ENCODE measurements around the gene GATC.
"Not testable (repeated sequence)": the region's sequence is repeated elsewhere in the genome, so short reads cannot be mapped to it uniquely, and the experiment has no call there.

GATC gene

DNA sequence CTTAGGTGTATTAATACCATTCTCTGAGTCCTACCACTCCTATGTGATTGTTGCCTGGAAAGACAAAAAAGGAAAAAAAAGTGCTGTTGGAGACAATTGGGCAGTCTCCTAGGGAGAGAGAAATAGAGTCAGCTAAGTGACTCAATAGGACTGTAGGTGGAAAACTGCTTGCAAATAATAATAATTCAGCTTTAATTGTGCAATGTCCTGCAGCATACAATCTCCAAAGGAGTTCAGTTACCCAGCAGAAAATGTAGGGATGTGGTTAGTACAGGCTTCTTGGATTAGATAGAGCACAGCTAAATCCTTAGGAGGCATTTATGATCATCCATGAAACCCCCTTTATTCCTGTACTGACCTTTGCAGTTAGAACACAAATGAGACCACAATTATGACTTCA is 26.3 kb downstream of the GATC start:
- FAIRE-seq: no peak

DNA sequence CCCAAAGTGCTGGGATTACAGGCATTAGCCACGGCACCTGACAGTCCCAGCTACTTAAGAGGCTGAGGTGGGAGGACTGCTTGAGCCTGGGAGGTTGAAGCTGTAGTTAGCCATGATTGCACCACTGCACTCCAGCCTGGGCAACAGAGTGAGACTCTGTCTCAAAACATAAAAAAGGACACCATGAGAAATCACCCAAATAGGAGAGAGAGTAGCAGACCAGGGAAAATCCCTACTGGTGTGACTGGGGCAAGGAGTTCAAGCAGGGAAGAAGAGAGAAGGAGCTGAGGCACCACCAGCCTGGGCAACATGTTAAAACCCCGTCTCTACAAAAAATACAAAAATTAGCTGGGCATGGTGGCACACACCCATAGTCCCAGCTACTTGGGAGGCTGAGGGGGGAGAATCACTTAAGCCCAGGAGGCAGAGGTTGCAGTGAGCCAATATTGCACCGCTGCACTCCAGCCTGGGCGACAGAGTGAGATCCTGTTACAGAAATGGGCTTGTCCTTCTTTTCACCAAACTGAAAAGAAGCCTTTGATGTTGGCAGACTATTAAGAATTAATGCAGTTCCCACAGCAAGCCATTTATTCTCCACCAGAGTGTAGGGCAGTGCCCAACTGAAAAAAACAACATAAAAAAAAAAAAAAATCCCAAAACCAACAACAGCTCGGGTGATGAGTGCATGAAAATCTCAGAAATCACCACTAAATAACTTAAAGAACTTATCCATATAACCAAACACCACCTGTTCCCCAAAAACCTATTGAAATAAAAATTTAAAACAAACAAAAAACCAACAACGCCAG is 27.8 kb downstream of the GATC start:
- FAIRE-seq: no peak

DNA sequence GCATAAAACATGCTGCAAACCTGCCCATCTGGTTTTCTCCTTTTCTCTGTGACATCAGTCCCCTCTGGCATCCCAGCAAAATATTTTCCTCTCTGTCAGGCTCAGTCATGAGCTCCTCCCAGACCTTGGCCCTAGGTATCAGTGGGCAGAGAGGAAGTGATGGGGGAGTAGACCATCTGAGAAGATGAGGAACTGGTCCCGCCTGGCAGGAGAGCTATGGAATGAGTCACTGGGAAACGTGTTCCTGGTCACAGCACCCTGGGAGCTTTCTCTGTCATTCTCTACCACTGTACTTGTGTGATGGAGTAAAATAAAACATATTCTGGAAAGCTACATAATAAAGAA is 28.3 kb downstream of the GATC start:
- no peak for FAIRE-seq

DNA sequence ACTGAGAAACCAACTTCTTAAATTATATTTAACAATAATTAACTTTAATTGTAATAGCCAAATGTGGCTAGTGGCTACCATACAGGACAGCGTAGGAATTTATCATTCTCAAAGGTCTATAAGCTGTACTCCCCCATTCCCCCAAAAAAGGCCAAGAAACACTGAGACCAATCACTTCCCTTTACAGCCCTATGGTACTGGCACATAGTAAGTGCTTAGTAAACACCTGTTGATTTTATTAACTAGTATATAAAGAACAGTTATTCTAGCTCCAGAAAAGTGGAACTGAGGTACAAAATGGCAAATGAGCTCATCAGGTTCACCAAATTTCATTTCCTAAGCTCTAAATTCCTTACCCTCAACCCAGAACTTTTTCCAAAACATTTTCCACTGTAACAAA is 29.4 kb downstream of the GATC start:
- FAIRE-seq: no peak

DNA sequence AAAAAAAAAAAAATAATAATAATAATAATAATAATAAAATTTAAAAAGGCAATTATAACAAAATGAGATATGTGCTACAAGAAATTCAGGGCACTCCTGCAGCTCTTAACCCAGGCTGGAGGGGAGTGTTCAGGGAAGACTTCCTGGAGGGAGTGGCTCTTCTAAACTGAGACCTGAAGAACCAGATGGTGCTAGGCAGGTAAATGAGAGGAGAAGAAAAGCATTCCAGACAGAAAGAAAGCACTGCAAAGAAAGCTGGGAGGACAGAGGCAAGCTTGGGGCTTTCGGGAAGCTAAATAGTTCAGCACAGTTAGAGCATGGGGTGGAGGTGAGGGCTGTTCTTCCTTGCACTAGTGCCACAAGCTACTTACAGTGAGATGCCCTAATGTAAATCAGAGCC is 33.2 kb downstream of the GATC start:
- no peak for FAIRE-seq

DNA sequence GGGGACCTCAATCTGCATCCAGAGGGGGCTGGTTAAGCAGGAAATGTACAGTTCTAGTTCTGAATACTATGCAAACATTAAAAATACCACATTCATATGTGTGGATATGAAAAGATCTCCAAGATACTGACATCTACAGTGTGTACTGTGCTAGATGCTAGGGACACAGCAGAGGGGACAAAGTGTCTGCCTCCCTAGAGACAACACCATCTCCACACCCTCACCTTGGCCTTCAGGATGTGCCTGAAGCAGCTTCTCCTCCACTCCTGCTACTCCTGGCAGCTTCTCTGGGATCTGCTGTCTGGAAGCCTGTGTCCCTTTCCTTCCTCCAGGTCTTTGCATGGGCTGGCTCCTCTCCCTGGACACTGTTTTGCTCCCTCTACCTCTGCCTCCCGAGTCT is 34.0 kb downstream of the GATC start:
- no peak for FAIRE-seq

DNA sequence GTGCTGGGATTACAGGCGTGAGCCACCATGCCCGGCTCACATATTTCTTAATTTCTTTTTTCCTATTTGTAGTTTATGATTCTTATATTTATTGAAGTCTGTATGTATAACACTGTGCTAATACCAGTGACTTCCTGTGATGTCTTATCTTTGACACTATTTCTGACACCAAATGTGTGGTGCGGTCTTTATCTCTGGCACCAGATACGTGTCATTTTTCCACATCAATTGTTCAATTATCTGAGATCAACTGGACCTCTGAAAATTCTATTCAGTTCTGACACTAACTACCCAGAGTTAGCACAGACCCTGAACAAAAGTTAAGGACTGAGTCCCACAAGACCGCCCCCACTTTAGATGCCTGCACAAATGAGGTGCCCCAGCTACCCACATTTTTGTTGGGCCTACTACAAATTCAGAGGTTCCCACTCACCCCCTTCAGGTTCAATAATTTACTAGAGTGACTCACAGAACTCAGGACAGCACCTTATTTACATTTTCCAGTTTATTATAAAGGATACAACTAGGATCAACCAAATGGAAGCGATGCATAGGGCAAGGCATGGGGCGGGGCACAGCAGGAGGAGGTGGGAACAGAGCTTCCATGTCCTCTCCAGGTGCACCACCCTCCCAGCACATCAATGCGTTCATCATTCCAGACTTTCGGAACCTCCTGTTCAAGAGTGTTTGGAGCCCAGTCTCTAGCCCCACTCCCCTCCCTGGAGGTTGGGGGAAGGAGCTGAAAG is 35.0 kb downstream of the GATC start:
- FAIRE-seq: no peak

DNA sequence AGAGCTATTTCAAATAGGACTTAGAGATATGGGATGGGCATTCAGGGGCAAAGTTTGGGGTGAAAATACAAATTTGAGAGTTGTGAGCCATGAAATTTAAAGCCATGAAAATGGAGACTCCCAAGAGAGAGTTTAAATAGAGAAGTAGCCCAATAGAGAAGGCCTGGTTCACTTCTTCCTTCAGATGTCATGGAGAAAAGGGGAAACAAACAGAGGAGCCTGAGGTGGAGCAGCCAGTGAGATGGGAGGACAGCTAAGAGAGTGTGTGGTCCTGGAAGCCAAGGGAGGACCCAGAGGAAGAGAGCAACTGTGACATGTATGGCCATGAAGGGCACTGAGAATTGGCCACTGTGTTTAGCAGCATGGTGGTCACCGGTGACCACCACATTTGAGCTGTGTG is 37.4 kb downstream of the GATC start:
- no peak for FAIRE-seq

DNA sequence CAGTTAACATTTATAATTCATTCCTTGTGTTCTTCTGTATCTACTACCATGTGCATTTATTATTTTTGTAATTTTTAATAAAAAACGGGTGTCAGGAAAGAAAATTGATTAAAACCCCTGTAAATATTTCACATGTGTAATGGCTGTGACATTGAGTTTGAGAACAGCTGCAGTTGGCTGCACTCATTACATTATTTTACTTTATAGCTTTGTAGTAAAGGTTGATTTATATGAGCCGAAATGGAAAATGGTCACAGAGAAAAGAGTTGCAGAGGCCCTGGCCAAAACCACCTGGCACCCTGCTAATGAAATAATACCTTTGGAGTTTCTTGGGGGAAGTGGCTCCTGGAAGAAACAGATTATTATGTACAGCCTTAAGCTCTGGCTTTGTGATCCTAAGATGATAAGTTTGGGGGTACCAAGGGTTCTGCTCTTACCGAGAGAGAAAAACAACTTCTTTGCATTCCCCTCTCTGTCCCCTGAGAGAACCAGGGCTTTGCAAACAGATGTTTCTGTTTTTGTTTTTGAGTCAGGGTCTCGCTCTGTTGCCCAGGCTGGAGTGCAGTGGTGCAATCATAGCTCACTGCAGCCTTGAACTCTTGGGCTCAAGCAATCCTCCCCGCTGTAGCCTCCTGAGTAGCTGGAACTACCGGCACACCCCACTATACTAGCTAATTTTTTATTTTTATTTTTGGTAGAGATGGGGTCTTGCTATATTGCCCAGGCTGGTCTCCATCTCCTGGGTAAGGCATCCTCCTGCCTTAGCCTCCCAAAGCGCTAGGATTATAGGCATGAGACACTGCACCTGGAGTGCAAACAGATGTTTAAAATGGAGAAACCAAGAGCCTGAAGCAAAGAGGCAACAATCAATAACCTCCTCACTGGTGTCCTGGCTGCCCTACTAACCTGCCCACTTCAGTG is 40.0 kb downstream of the GATC start:
- no peak for FAIRE-seq

DNA sequence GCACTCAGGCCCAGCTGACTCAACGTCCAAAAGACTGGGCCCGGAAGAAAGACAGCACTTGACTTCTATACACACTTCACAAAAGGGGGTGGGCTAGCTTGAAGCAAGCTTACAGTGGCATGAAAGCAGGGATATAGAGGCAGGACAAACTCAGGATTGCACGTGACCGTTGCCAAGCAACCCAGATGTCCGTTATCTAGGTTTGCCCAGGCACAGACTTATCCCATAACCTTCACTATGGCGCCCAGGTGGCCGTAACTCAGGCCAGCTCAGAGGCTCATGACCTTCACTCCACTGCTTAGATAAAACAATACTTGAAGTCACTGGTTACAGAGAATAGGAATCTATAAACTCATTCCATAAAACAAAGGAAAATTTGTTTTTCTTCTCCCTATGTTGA is 41.3 kb downstream of the GATC start:
- not testable (repeated sequence) for FAIRE-seq

DNA sequence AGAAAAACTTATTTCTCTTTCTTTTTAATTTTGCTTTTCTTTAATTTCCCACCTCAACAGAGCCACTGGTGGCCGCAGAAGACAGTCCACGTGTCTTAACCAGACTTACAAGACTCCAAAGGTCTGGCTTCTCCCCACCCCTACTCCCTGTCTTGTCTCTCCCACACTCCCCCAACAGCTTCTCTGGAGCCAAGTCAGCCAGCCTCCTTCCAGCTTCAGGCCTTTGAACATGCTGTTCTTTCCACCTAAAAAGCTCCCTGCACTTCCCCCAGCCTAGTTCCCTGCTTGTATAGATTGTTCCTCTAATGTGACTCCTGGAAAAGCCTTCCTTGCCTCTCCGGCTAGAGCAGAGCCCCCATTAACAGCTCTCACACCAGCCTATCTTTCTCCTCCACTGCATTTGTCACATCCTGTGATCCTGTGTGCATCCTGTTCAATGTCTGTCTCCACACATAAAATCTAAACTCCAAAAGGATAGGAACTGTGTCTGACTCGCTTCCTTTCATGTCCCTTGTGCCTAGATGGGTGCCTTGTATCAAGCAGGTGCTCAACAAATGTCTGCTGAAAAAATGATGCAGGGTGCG is 41.9 kb downstream of the GATC start:
- FAIRE-seq: no peak

DNA sequence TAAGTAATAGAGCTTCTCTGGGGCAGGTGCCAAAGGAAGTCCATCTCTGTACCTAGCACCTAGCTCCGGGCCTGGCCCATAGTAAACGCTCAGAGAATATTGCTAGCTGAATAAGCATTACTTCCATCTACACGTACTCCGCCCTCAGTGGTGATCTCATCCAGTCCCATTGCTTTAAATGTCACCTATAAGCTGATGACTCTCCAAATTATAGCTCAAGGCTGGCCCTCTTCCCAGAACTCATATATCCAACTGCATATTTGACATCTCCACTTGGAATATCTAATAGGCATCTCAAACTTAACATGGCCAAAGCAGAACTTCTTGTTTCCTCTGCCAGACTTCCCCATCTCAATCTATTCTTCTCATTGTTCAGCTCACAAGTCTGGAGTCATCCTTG is 42.8 kb downstream of the GATC start:
- FAIRE-seq: no peak

DNA sequence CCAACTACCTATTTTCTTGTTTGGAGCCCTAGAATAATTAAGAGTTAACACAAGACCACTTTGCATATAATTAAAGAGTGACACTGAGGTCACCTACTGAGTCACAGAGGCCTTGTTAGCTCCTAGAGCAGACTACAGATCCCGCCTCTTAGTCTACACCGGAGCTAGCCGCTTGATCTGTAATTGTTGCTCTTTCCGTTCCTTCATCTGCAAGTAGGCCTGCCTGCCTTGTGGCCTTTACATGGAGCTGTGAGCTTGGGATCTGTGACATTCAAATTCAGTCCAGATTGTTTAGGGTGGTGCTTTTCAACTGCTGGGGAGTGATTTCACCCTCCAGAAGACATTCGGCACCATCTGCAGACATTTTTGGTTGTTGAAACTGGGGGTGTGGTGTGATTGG is 44.1 kb downstream of the GATC start:
- no peak for FAIRE-seq

DNA sequence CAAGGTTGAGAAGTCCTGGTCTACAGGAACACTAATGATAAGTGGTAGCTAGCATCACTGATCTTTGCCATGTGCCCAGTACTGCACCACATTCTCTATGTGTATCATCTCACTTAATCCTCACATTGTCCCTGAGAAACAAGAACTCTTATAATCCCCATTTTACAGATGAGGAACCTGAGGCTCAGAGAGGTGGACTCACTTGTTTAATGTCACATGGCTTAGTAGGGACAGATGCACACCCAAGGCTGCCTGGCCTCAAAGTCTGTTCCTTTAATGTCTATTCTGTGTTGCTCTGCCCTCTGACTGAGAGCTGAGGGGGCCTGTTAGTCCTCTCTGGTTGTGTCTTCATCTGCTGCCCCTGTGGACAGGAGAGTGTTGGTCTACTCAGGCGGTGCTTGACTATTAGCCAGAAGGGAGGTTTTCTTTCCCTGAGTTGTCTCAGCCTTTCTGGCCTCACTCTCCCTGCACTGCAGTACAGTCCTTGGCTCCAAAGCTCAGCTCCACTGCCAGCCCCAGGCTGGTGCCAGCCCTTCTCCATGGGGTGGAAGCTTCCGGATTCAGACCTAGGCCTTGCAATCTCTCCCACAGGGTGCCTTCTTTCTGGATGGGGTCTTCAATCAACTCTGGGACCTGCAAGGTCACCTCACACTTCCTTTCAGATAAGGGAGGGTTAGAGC is 44.7 kb downstream of the GATC start:
- FAIRE-seq: no peak

DNA sequence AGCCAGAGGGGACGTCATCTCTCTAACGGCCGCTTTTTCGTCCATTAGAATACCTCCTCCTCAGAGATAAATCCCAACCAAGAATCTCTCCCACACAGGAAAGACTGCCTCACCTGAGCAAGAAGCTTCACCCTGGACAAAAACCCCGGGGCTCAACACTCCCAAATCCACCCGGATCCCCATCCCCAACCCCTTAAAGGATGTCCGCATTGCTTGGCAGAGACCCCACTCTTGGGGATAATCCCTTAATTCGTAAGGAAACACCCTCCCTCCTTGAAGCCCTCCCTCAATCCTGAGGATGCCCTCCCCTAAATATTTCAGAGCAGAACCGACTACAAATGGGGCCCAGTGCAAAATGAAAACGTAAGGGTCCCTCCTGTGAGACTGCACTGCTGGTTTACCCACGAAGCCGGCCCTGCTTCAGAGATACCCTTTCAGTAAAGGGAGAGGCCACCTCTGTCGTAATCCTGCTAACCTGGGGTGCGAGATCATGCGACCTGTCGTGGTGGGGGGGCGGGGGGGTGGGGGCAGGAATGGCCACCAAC is 49.0 kb downstream of the GATC start:
- FAIRE-seq: no peak

DNA sequence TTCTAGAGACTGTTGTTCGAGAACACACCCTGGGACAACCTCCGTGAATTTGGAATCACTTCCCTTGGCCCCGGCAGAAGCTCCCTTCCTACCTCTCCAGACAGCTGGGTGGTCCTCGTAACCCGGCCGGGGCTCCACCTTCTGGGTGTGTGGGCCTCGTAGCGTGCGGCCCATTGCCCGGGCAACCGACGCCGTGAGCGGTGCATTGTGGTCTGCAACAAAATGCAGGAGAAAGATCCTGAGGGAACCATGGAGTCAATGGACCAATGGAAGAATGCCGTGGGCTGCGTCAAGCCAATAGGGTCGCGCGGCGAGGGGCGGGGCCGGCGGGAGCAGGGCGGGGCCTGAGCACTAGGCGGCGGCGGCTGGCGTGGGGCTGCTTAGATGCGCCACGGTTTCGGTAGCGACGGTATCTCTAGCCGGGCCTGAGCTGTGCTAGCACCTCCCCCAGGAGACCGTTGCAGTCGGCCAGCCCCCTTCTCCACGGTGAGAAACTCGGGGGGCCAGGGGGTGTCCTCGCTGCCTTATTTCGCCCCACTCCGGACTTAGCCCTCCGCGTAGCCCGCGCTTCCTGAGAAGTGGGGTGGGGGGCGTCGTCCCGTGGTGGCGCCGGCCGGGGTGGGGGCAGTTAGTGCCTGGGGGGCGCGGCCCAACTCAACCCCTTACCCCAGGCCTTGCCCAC is 49.6 kb downstream of the GATC start, which contains the start of gene DYNLL1:
Gene DYNLL1, plus strand, starts transcription at position 383 of the 682 bp plus-strand sequence. CDS start 309 bp downstream, outside the sequence.
- no peak for FAIRE-seq

DNA sequence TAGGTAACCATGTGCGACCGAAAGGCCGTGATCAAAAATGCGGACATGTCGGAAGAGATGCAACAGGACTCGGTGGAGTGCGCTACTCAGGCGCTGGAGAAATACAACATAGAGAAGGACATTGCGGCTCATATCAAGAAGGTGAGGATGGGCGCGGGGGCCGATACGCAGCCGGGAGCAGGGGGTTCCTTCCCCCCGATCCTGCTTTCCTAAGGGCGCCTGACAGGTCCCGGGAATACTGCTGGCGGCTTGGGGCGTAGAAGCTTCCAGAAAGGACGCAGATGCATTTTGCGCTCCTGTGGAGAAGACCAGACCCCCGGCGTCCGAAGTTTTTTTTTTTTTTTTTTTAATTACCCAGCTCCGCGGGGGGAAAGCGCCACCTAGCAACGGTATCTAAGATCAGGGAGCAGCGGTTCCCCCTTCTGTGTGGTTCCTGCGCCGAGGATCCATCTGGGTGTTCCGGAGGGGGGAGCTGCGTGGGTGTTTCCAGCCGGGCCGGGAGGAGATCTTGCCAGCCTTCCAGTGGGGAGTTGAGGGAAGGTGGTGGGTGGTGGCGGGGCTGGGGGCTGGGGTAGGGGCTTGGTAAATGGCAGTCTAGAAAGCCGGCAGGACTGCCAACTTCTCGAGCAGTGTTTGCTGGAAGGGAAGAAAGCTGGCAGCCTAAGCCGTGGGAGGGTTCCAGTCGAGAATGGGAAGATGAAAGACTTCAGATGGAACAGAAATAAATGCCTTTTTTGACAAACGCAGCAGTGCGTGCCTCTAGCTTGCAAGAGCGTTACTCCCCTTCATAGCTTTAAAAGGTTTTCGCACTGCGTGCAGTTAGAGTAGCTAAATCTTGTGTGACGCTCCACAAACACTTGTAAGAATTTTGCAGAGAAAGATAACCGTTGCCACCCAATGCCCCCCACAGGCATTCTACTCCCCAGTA is 50.4 kb downstream of the GATC start:
- FAIRE-seq: no peak

DNA sequence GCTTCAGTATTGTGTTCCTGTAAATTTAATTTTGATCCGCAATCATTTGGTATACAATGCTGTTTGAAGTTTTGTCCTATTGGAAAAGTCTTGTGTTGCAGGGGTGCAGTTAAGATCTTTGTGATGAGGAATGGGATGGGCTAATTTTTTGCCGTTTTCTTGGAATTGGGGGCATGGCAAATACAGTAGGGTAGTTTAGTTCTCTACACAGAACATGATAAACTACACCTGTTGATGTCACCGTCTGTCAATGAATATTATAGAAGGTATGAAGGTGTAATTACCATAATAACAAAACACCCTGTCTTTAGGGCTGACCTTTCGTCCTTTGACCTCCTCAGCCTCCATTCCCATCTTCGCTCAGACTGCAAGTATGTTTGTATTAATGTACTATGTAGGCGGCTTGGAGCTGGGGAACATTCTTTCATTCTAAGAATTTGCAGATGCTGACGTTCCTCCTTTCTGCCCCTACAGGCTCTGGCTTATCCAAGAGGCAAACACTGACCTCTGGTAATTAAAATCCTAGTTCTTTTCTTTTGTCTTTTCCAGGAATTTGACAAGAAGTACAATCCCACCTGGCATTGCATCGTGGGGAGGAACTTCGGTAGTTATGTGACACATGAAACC is 51.4 kb downstream of the GATC start:
- FAIRE-seq: no peak

DNA sequence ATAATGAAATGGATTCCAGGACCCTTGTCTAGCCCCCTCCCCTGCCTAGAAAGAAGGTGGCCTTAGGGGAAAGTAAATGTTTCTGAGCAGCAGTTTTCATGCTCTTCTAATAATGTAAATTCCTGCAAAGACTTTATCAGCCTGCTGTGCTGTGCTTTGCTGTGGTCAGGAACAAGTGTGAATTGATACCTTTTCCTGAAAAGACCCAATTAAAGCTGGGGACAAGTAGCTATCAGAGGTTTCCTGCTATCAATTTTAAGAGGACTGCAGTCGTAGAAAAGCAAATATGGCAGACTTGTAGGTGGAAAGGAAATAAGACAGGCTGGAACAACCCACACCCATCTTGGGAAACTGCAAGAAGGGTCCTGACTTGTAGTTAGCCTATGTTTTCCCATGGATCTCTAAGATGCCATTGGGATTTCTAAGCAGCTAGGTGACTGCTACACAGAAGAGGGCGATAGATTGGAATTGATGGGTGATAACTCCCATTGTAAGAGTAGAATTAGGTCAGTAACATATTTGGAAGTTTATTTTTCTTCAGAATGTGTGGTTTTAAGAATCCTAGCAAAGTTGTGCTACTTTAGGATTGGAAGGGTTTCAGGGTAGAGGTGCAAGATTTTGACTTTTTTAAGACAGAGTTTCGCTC is 52.7 kb downstream of the GATC start:
- FAIRE-seq: no peak
